ENCODE results near the gene PICK1.

Gene PICK1

GRCh38 chr22:38120359-38121110 lies 63.3 kb downstream of the PICK1 start:
- DNase-seq: no peak

- no peak for DNase-seq
Measured at GRCh38 chr22:38122616-38123015, 65.4 kb downstream of the PICK1 start.

- no peak for DNase-seq
Measured at GRCh38 chr22:38124236-38124974, 67.2 kb downstream of the PICK1 start.

GRCh38 chr22:38125038-38125610 lies 67.9 kb downstream of the PICK1 start:
- no peak for DNase-seq
